OCI-LY7 (cell line): ENCODE results near the gene CD164L2. TPM values are rescaled to one million over a fixed set of nuclear protein-coding genes. Genes with fewer than 3 reads are reported as not detected.
A peak's percentile ranks its signal among the peaks of the same experiment; 100 is the strongest.
"Not testable (repeated sequence)": the region's sequence is repeated elsewhere in the genome, so short reads cannot be mapped to it uniquely, and the experiment has no call there.

Experiments used
- Bru-seq: library from RNA; stranded (reverse); fragments of 400-500 nt; gene quantifications from one replicate; lab custom pipeline; 2021; lab: Mats Ljungman, UMichigan
- BruChase-seq, 2 experiments: library from RNA; stranded (reverse); fragments of 400-500 nt; gene quantifications; one replicate each; lab custom pipeline; 2021; lab: Mats Ljungman, UMichigan
- BruUV-seq: library from RNA; stranded (reverse); fragments of 400-500 nt; replicated peaks from 2 replicates; lab custom pipeline; 2021; lab: Mats Ljungman, UMichigan
- CTCF ChIA-PET: fragments of 300-600 bp; sonication (Branson Sonifier 250); formaldehyde crosslinking; loops from one replicate; lab custom pipeline; 2022; ENCODE audit warnings: antibody characterized with exemption; ENCODE audit not compliant: unreplicated experiment; lab: Charles Lee
- POLR2A ChIA-PET: fragments of 300-600 bp; sonication (Branson Sonifier 250); formaldehyde crosslinking; loops from one replicate; lab custom pipeline; 2022; ENCODE audit warnings: antibody characterized with exemption; lab: Charles Lee
- DNase-seq: peaks from one replicate; pipeline ENCODE4 v3.0.0-alpha.2; 2015; ENCODE audit warnings: low spot score
- H2AFZ ChIP-seq: fragments of 200-600 bp; sonication (generic), shearing (Covaris generic); 2 replicates; pipeline ENCODE4 v1.6.1; 2014; ENCODE audit warnings: mild to moderate bottlenecking, antibody characterized with exemption, low read length, moderate library complexity
- H3K27ac ChIP-seq: fragments of 200-600 bp; sonication (generic); 2 replicates; pipeline ENCODE4 v1.5.1; 2014; ENCODE audit warnings: mixed run types, low read depth, mild to moderate bottlenecking, moderate library complexity, low read length, inconsistent platforms; ENCODE audit not compliant: poor library complexity, severe bottlenecking
- H3K36me3 ChIP-seq: fragments of 200-600 bp; sonication (generic); 2 replicates; pipeline ENCODE4 v1.6.1; 2014; ENCODE audit warnings: mild to moderate bottlenecking, antibody characterized with exemption, low read length, moderate library complexity, mixed read lengths; ENCODE audit not compliant: insufficient read depth
- H3K4me1 ChIP-seq: fragments of 200-600 bp; sonication (generic); 2 replicates; pipeline ENCODE4 v1.5.1; 2014; ENCODE audit warnings: mild to moderate bottlenecking, low read length; ENCODE audit not compliant: insufficient read depth, poor library complexity, severe bottlenecking
- H3K4me2 ChIP-seq: fragments of 200-600 bp; sonication (generic); 2 replicates; pipeline ENCODE4 v1.6.1; 2014; ENCODE audit warnings: mild to moderate bottlenecking, low read length
- H3K4me3 ChIP-seq: fragments of 200-600 bp; sonication (generic); 2 replicates; pipeline ENCODE4 v1.5.1; 2014; ENCODE audit warnings: mild to moderate bottlenecking, low read depth, low read length; ENCODE audit not compliant: poor library complexity, severe bottlenecking
- H3K79me2 ChIP-seq: fragments of 200-600 bp; sonication (generic); 2 replicates; pipeline ENCODE4 v1.6.1; 2016; ENCODE audit warnings: low read depth, mild to moderate bottlenecking, low read length, moderate library complexity, mixed read lengths; ENCODE audit not compliant: insufficient read depth
- H3K9me2 ChIP-seq: fragments of 200-600 bp; sonication (generic); 2 replicates; pipeline ENCODE4 v1.6.1; 2016; ENCODE audit warnings: mild to moderate bottlenecking, low read length, mixed read lengths; ENCODE audit not compliant: insufficient read depth
- H3K9me3 ChIP-seq: fragments of 200-600 bp; sonication (generic); 2 replicates; pipeline ENCODE4 v1.6.1; 2014; ENCODE audit warnings: mild to moderate bottlenecking, mixed run types, low read length, mixed read lengths
- H4K20me1 ChIP-seq: fragments of 200-600 bp; sonication (generic); 2 replicates; pipeline ENCODE4 v1.6.1; 2014; ENCODE audit warnings: mild to moderate bottlenecking, antibody characterized with exemption, low read length, moderate library complexity, mixed read lengths; ENCODE audit not compliant: insufficient read depth
- CTCF ChIP-seq: fragments of 200-600 bp; sonication (generic); conservative IDR thresholded peaks from 2 replicates; pipeline ENCODE4 v1.5.1; 2014; ENCODE audit warnings: mild to moderate bottlenecking, antibody characterized with exemption, low read length, moderate library complexity, mixed read lengths
- EZH2phosphoT487 ChIP-seq: fragments of 200-600 bp; sonication (generic); IDR thresholded peaks from 2 replicates; pipeline ENCODE4 v1.6.1; 2018; ENCODE audit warnings: low read depth, borderline replicate concordance, mild to moderate bottlenecking, mixed run types, antibody characterized with exemption, low read length, moderate library complexity, mixed read lengths
- intact Hi-C: fragments of 100-400 bp; cut with micrococcal nuclease; formaldehyde crosslinking; loops from one replicate; pipeline ENCODE4 v1.10.0; 2022; ENCODE audit not compliant: unreplicated experiment
- long read RNA-seq: library from polyadenylated mRNA; stranded (forward); transcript quantifications from one replicate; pipeline ENCODE4 v2.0.0, GENCODE V29; 2022
- total RNA-seq, 2 experiments: library from RNA; depleted of rRNA in 1 of 2; stranded (reverse); fragments of >200 nt in 1 of 2; shearing (Covaris generic) in 1 of 2; gene quantifications; 2 replicates each; pipeline ENCODE4 v1.2.3, GENCODE V29; 2014 to 2022

The CD164L2 gene
- total RNA-seq (2014; rRNA removed; shearing (Covaris generic)) = 0.13 TPM in 1 of 2 replicates, not detected in the other
- not detected in 2 replicates for total RNA-seq (2022)
- not detected for Bru-seq, nascent RNA
- not detected for BruChase-seq, experiment 1, labeled RNA remaining after a 6-hour chase
- BruChase-seq, experiment 2, labeled RNA remaining after a 2-hour chase = percentile 14 among the genes with signal in this experiment
- long read RNA-seq = 0 reads

- Histone ChIP-seq H3K9me2 (no peaks in the 10 kb centered on the region), H3K4me3 (no peak within 1 kb of the TSS), H3K4me2 (no peak within 1 kb of the TSS), H4K20me1 (no peaks in the 10 kb centered on the region), H3K36me3 (no peaks in the 10 kb centered on the region), H3K27ac (no peak within 1 kb of the TSS), H3K4me1 (no peaks in the 10 kb centered on the region), H3K9me3 (no peaks in the 10 kb centered on the region), H3K79me2 (no peaks in the 10 kb centered on the region), H2AFZ (no peak within 1 kb of the TSS)
- CTCF ChIA-PET = no interaction called here
- no peak for TF ChIP-seq EZH2phosphoT487
- TF ChIP-seq CTCF = no peak
- intact Hi-C loops = no loop called here
- BruUV-seq = no TSS peak
- POLR2A ChIA-PET = no interaction called here
- DNase-seq = no peak
Measured at GRCh38 chr1:27383039-27383605, at the start of gene CD164L2. Gene CD164L2 (minus strand): TSS chr1:27383333. CDS start chr1:27383239, 94 bp downstream.

GRCh38 chr1:27432725-27433124, 49.6 kb upstream of the CD164L2 start:
- H2AFZ ChIP-seq, H4K20me1 ChIP-seq, H3K4me2 ChIP-seq, H3K4me3 ChIP-seq, intact Hi-C loops, H3K27ac ChIP-seq, DNase-seq, H3K9me2 ChIP-seq, H3K9me3 ChIP-seq, CTCF ChIA-PET, POLR2A ChIA-PET, BruUV-seq: not testable (repeated sequence)
- Histone ChIP-seq H3K36me3 (peaks cover 15% of the 10 kb centered on the region), H3K79me2 (peaks cover 90% of the 10 kb centered on the region), H3K4me1 (peaks cover 100% of the 10 kb centered on the region)

GRCh38 chr1:27431601-27431940, 48.4 kb upstream of the CD164L2 start:
- H3K4me2 ChIP-seq = peak overlapping the region; percentile 73
- no peak for DNase-seq
- H3K9me2 ChIP-seq = no peaks in the 10 kb centered on the region
- intact Hi-C loops = no loop called here
- peaks cover 25% of the 10 kb centered on the region for H3K36me3 ChIP-seq
- peaks cover 83% of the 10 kb centered on the region for H3K79me2 ChIP-seq
- CTCF ChIA-PET = no interaction called here
- POLR2A ChIA-PET = interaction anchor here (0.9 to 1.4 kb wide), 3 partner anchors 49 to 68 kb away, joined by 3 to 5 read pairs (median 4); no protein-coding TSS in a partner anchor
- TF ChIP-seq EZH2phosphoT487 = no peak
- no peak for TF ChIP-seq CTCF
- H2AFZ ChIP-seq = no peak overlapping the region
- H3K27ac ChIP-seq = peak overlapping the region; percentile 74
- H4K20me1 ChIP-seq = 0 out of 2 replicates have a peak, but pooled peaks cover 12% of the 10 kb centered on the region
- H3K4me1 ChIP-seq = peaks cover 100% of the 10 kb centered on the region
- peak overlapping the region; percentile 47 for H3K4me3 ChIP-seq
- no peaks in the 10 kb centered on the region for H3K9me3 ChIP-seq
- BruUV-seq = no TSS peak
